ENCODE results near the gene MCM9.

The MCM9 gene

DNA sequence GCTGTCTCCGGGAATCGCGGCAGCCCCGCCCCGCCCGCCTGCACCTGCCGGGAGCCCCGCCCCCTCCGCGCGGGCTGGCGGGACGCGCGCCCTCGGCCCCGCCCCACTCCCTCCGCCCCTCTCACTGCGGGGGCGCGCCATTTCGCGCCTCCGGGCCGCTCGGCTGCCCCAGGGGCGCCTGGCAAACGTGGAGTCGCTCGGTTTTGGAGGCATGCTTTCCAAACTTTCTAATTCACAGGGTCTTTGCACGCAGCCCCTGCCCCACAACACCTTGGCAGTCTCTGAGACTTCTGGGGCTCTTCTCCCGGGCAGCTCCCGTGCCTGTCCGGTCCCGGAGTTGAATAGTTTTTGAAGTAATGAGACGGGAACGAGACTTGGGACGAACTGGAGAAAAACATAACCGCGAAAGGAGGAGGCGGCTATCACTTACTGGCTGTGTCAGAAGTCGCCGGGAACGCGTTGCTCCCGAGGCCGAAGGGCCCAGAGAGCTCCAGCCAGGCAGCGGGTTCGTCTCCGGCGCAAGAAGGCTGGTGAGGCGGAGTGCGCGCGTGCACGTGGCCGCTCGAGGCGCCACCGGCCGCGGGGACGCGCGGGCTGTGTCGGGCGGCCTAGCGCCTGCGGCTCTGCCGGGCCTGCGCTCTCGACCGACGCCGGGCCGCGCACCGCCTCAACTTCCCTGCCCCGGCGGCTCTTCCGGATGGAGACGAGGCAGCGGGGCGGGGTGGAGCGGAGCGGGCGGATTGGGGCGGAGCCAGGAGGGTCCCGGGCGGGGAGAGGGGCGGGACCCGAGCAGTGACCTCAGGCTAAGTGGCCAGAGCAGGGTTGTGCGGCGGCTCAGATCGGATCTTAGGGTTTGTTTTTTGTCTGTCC is at the start of gene MCM9:
Gene MCM9 (minus strand): TSS at position 699 of the 870 bp plus-strand sequence. CDS start 3,436 bp downstream, outside the sequence.
- DNase-seq (ENCODE audit: low read depth in 2 of 2) = peak; percentile 72 to 88

DNA sequence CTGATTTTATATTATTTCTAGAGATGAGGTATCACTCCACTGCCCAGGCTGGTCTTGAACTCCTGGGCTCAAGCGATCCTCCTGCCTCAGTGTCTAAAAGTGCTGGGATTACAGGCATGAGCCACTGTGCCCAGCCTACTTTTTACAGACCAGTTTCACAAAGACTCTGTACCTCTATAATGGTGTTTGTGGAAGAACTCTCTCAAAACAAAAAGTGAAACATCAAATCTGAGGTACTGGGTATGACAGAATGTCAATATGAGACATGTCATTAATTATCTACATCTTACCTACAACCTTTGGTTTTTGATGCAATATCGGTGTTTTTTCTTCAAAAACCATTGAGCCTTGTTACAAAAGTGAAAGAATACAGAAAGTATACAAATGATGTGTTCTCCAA is 49.4 kb upstream of the MCM9 start:
- no peak for DNase-seq (ENCODE audit: low read depth in 2 of 2)

GRCh38 chr6:118982575-118982911 is 47.6 kb upstream of the MCM9 start:
- no peak for DNase-seq (ENCODE audit: low read depth in 2 of 2)

- DNase-seq (ENCODE audit: low read depth in 2 of 2) = no peak
Observed at GRCh38 chr6:118981884-118982574, 47.1 kb upstream of the MCM9 start.

GRCh38 chr6:118980063-118980462 is 45.1 kb upstream of the MCM9 start:
- no peak for DNase-seq (ENCODE audit: low read depth in 2 of 2)

GRCh38 chr6:118974790-118975189 is 39.8 kb upstream of the MCM9 start:
- no peak for DNase-seq (ENCODE audit: low read depth in 2 of 2)

GRCh38 chr6:118971682-118972081 is 36.7 kb upstream of the MCM9 start:
- DNase-seq (ENCODE audit: low read depth in 2 of 2) = no peak

GRCh38 chr6:118970866-118971265 is 35.9 kb upstream of the MCM9 start:
- DNase-seq (ENCODE audit: low read depth in 2 of 2) = no peak

DNA sequence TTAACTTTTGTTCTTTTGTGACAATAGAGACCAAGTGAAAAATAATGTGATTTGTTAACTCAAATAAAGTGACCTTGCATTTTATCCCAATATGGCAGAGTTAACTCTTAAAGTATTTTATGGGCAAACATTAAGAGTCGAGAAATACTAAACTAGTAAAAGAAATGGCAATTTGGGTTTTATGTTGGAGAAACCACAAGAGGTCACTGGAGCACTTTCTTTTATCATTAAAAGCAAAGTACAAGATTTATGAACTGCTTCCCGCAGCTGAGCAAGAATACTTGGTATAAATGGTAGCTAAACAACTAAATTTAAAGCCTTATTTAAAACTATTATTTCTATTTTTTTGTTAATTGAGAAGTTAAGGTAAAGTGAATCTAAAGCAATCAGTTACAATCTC is 33.5 kb upstream of the MCM9 start:
- no peak for DNase-seq (ENCODE audit: low read depth in 2 of 2)

GRCh38 chr6:118967239-118967638 is 32.3 kb upstream of the MCM9 start:
- no peak for DNase-seq (ENCODE audit: low read depth in 2 of 2)

DNA sequence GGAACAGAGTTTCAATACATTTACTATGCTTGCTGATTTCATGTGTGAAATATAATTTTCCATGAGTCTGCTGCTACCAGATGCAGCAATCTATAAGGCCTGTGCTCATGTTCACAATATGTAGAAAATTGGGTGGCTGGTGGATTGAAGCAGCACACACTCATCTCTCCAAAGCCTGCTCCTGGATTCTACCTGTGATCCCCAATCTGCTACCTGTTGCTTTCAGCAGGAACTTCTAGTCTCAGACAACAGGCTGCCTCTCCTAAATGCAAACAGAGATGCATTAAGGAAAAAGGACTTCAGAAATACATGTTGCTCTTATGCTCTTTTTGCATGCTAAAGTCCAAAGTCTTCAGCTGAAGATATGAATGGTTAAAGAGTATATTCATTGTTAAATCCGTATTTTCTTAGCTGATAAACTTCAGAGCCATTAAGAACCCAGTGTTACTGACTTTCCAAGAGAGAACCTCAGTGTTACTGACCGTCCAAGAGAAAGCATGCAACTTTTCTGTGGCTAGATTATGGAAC is 30.9 kb upstream of the MCM9 start:
- no peak for DNase-seq (ENCODE audit: low read depth in 2 of 2)

DNA sequence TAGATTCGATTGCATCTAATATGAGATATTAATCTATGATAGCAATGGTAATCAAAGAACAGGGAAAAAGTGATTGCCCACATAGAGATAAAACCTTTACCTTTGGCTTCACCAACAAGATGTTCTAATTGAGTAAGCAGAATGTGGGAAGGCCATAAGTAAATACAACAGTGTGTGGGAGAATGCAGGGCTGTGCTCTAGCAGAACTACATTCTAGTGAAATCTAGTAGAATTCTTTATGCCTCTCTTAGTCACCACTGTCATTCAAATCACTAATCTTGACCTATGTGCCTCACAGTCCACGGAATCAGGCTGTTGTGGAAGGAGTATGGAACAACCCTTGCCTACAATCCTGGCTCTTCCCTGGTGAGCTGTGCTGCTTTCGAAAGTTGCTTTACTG is 30.4 kb upstream of the MCM9 start:
- DNase-seq (ENCODE audit: low read depth in 2 of 2) = no peak

DNA sequence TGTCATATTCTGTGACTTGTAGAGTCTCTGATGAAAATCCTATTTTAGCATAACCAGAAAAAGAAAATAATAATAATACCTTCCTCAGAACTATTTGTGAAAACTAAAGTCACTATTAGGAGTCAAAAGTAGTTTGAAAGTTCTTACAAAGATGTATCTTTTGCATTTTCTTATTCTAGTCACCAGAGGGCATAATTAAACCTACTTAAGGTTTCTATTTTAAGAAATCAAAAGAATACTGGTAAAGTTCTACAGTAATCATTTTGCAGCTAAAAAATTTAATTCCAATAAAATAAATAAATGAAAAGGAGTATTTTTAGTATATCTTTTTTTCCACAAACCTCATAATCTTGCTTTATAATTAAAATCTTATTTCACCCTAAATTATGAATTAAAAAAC is 28.0 kb upstream of the MCM9 start:
- DNase-seq (ENCODE audit: low read depth in 2 of 2) = no peak

GRCh38 chr6:118959903-118960302 is 24.9 kb upstream of the MCM9 start:
- no peak for DNase-seq (ENCODE audit: low read depth in 2 of 2)

- DNase-seq (ENCODE audit: low read depth in 2 of 2) = no peak
Observed at GRCh38 chr6:118953391-118953790, 18.4 kb upstream of the MCM9 start.

DNA sequence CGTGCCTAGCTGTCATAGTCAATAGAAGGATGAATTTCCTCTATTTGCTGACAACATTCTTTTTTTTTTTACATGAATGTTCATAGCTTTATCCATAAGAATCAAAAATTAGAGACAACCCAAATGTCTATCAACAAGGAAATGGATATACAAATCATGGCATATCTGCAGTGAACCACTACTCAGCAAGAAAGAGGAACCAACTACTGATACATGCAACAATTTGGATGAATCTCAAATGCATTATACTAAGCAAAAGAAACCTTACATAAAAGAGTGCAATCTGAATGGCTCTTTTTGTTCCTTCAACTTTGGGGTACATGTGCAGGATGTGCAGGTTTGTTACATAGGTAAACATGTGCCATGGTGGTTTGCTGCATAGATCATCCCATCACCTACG is 17.7 kb upstream of the MCM9 start:
- DNase-seq (ENCODE audit: low read depth in 2 of 2) = no peak

- no peak for DNase-seq (ENCODE audit: low read depth in 2 of 2)
Observed at GRCh38 chr6:118945217-118945616, 10.3 kb upstream of the MCM9 start.

- no peak for DNase-seq (ENCODE audit: low read depth in 2 of 2)
Observed at GRCh38 chr6:118940770-118941169, 5.8 kb upstream of the MCM9 start.

GRCh38 chr6:118939683-118940082 is 4.7 kb upstream of the MCM9 start:
- DNase-seq (ENCODE audit: low read depth in 2 of 2) = no peak

DNA sequence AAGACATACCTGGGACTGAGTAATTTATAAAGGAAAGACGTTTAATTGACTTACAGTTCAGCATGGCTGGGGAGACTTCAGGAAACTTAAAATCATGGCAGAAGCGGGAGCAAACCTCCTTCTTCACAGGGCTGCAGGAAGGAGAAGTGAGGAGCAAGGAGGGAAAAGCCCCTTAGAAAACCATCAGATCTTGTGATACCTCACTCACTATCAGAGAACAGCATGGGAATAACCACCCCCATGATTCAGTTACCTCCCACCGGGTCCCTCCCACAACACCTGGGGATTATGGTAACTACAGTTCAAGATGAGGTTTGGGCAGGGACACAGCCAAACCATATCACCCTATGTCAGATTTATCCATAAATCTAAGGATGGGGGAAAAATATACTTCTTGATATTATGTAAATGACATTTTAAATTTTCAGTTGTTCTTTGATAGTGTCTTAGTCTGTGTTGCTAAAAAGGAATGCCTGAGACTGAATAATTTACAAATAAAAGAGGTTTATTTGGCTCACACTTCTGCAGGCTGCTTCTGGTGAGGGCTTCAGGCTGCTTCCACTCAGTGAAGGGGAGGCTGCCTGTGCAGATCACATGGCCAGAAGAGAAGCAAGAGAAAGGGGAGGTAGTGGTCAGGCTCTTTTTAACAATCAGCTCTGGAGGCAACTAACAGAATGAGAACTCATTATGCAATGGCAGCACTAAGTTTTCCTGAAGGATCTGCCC is 1.2 kb upstream of the MCM9 start:
- DNase-seq (ENCODE audit: low read depth in 2 of 2) = no peak

DNA sequence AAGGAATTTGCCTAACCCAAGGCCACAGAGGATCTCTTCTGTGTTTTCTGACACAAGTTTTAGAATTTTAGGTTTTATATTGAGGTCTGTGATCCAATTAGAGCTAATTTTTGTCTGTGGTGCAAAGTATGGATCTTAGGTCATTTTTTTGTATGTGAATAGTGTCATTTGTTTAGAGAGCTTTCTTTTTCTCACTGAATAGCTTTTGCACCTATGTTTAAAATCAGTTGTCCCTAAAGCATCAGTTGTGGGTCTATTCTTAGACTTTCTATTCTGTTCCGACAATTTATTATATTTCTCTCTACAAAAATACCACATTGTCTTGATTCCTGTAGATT is 341 bp upstream of the MCM9 start:
- no peak for DNase-seq (ENCODE audit: low read depth in 2 of 2)

GRCh38 chr6:118933855-118934460 is 1.0 kb downstream of the MCM9 start:
- no peak for DNase-seq (ENCODE audit: low read depth in 2 of 2)

Data from stimulated activated CD4-positive, alpha-beta T cell treated with anti-CD3 and anti-CD28 coated beads, Interleukin-15, amount 100 ng/mL, for 48 hours (primary cell).